DMS53 treated with DMSO at 0.1 percent for 48 hours (cell line): ENCODE measurements around the gene VAV2.
A peak's percentile ranks its signal among the peaks of the same experiment; 100 is the strongest.

ENCODE experiments used
- DNase-seq: peaks from one replicate; lab custom pipeline; 2025; ENCODE audit not compliant: unreplicated experiment; lab: John Stamatoyannopoulos, UW

Gene VAV2

DNA sequence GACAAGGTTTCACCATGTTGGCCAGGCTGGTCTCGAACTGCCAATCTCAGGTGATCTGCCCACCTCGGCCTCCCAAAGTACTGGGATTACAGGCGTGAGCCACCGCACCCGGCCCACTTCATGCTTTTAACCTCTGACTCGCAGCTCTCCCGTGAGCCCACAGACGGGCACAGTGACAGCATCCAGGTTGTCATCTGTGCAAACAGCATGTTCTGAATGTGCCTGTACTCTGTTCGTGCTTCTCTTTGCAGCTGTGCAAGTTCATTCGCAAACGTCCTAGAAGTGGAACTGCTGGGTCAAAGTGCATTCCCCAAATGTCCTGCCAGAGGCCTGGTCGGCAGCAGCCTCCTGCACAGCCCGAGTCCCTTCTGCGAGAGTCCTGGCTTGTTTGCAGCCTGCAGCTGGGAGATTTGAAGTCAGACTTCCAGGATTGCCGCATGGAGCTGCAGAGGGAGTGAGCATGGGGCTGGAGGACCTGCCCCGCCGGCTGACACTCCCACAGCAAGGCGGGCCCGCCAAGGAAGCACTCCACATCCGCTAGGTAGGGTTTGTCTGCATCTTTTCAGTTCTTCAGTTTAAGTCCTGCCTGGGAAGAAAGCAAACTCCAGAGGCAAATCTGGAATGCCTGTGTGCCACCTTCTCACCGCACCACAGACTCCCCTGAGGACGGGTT is 36.6 kb upstream of the VAV2 start:
- no peak for DNase-seq

DNA sequence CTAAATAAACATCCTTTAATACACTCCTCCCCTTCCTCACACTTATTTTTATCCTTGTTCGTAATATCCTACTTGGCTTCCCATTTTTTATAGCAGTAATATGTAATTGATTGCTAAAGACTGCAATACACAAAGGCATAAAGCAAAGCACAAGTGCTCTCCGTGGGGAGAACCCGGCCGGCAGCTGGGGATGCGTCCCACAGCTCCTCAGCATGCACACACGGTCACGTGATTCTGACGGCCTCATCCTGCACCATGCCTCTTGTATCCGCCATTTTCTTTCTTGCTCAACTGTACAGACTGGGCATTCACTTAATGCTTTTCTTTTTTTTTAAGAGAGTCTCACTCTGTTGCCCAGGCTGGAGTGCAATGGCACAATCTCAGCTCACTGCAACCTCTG is 36.0 kb upstream of the VAV2 start:
- no peak for DNase-seq

DNA sequence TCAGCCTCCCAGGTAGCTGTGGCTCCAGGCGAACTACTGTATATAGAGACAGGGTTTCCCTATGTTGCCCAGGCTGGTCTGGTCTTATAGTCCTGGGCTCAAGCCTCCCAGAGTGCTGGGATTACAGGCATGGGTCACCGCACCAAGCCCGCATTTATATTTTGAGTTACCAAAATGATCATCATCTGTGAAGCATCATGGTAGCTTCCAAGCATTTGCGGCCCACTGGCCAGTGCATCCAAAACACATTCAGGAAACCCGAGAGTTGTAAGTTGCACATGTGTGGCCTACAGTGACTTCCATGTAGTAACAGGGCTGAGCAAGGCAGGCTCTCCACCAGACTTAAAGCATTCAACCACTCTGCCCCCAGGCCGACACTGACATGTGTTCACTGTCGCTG is 35.4 kb upstream of the VAV2 start:
- no peak for DNase-seq

DNA sequence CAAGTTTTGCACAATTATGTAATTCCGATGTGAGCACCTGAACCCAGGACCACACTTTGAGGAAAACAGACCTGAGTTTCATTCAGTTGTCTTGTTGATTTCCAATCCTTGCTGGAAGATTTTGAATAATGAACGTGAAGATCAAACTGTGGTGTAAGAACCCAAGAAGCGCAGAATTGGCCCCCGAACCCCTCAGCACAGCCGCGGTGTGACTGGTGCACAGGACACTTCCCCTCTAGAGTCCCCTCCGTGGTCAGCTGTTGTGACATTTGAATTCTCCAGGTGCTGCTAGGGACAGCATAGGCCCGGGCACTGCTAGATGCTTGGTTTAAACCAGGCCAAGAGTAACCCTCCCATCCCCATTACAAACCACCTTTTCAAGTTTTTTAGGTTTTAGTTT is 34.9 kb upstream of the VAV2 start:
- DNase-seq = no peak

DNA sequence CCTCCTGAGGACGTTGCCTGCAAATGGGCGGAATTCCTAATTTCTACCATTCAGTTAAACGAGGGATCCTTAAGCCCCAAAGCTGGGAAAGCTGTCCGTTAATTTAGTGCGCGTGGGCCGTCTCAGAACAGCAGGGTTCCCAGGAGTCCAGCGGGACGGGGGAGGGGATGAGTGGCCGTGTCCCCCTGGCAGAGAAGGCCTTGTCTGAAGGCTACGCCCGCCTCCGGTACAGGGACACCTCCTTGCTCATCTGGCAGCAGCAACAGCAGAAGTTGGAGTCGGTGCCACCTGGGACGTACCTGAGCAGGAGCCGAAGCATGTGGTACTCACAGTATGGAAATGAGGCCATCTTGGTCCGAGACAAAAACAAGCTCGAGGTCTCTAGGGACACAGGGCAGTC is 34.5 kb upstream of the VAV2 start:
- DNase-seq = no peak

DNA sequence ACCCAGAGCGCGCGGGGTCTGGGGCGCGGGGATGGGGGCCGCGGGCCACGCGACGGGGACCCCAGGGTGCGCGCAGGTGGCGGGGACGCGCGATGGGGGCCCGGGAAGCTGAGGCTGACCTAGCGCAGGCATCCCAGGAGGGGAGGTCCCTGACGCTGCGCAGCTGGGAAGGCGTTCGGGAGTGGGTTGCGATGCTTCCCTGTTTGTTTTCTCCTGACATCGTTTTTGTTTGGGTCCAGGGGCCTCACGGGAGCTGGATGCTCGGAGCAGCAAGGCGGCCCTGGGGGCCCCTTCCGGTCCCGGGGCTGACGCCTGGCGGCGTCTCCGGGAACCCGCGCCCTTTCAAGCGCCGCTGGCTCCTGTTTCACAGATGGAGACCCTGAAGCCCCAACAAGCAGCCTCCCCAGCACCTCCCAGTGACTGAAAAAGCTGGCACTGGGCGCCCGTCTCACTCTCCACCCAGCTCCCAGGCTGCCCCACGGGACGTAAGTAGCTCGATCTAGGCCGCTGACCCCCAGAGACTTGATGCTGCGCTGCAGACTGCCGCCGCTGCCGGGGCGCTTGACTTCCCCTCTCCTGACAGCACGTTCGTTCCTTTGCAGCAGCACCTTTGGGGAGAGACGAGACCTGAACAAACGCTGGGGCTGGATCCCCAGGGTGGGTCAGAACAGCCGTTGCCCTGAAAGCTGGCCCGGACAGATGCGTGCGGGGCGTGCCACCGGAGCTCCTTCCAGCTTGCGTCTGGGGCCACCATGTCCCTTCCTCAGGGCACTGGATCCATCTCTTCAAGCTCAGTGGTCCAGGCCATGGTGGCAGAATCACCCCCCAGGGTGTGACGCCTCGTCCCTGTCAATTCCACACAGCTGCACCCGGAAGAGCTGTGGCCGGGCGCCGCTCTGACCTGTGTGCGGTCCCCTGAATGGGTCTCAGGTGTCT is 33.8 kb upstream of the VAV2 start:
- peak; percentile 2 for DNase-seq

DNA sequence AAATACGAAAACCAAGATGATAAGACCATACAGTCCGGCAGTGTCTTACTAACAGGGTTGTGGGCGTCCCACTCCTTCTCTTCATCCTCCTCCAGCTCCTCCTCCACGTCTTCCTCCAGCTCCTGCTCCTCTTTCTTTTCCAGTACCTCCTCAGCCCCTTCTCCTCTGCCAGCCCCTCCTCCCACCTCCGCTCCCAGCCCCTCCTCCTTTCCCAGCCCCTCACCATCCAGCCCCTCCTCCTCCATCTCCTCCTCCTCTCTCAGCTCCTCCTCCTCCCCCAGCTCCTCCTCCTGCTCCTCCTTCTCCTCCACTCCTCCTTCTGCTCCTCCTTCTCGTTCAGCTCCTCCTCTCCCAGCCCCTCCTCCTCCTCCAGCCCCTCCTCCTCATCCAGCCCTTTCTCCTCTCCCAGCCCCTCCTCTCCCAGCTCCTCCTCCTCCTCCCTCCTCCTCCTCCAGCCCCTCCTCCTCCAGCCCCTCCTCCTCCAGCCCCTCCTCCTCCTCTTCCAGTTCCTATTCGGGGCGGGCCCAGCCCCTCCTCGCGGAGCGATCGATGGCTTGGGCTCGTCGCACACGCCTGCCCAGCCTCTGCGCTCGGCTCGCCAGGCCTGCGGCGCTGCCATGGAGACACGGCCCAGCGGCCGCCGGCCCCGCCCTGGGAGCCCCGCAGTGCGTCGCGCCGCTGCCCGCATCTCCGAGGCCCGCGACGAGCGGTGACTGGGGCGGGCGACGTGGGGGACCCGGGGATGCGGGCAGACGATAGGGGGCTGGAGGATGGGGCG is 32.9 kb upstream of the VAV2 start, which contains the start of gene BRD3OS:
TSS of gene BRD3OS (plus strand) at position 654 of the 778 bp plus-strand sequence. CDS start 1,267 bp downstream, outside the sequence.
- DNase-seq = peak; percentile 90

DNA sequence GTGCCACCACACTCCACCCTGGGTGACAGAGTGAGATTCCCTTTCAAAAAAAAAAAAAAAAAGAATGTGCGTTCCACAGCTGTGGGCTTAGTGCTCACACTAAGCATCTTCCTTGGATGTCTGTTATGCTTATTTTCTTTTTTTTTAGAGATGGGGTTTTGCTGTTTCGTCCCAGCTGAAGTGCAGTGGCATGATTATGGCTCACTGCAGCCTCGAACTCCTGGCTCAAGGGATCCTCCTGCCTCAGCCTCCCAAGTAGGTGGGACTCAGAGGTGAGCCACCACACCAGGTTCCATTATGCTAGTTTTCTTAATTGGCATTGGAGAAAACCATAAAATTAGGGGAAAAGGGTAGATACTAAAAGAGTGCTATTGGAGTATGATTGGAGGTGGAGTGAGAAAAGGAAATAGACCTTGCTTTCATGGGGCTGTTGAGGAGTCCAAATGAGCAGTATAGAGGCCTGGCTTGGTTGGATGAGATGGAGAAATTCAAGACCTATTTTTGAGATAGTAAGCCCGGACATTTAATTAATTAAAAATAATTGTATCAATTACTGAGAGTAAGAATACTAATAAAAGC is 32.2 kb upstream of the VAV2 start:
- no peak for DNase-seq

DNA sequence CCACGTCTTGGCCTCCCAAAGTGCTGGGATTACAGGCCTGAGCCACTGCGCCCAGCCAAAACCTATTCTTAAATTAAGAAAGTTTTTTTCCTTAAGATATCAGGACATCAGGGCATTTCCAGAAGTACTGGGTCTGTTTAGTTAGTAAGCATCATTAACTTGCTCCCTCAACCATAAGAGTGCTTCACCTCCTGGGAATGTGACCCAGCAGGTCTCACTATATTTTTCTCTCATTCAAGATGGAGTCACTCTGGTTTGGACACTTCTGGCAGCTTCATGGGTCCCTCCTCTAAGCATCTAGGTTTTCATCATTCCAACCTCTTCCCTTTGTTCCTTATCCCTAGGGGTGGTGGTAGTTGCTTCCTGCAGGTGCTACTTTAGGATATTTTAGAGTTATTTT is 22.8 kb upstream of the VAV2 start:
- DNase-seq = no peak

DNA sequence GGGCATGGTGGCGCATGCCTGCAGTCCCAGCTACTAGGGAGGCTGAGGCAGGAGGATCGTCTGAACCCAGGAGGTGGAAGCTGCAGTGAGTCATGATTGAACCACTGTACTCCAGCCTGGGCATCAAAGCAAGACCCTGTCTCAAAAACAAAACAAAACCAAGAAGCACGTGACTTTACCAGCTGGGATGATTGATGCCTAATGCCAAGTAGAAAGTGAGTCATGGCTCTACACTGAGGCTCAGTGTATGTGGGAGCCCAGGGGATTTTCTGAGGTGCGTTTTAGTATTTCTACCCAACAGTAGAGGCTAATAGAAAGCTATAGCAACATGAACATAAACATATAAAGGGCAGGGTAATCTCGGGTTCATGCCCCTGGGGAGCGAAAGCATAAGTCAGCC is 19.3 kb upstream of the VAV2 start:
- no peak for DNase-seq

DNA sequence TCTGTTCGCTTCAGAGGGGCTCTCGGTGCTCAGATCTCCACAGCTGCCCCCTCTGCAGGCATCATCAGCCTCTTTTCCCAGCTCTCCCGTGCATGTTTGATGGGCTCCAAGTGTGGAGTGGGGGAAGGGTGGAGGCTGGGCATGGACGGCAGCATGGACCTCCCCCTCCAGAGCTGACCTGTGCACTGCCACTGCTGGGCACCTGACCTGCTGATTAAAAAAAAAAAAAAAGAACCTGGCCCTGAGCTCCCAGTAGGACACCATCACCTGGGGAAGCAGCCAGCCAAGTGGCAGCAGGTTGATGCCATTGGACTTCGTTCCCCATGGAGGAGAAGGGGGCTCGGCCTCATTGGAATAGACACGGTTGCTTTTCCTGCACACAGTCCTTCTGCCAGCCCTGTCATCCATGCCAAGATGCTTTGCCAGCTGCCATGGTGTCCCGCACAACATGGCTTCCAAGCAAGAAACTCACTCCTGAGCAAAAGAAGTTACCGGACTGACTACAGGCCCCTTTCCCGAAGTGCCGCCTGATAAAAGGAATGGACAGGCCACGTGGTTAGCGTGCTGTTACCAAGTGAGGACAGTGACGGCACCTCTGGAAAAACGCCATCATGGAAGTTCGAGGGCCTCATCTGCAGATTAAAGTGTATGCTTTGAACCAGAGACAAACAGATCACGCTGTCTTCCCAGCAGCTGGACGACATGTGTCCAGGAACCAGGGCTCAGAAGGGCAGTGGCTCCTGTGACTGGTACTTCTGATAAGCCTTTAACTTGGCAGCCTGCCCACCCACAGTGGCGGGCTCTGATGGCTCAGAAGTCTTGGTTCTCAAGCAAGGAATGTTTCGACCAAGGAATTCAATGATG is 18.4 kb upstream of the VAV2 start:
- DNase-seq = peak; percentile 49

DNA sequence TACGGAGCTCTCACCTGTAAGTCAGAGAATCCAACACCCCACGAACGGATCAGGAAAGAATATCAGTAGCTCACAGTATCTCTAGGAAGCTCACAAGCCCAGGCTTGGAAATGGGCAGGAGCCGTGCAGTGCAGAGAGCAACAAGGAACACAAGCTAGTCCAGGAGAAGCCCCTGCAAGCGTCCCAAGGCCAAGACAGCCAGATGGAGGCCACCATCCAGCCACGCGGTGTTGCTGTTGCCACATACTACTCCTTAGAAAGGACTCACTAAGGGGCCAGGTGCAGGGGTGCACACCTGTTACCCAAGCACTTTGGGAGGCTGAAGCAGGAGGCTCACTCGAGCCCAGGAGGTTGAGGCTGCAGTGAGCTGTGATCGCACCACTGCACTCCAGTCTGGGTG is 15.4 kb upstream of the VAV2 start:
- DNase-seq = no peak

DNA sequence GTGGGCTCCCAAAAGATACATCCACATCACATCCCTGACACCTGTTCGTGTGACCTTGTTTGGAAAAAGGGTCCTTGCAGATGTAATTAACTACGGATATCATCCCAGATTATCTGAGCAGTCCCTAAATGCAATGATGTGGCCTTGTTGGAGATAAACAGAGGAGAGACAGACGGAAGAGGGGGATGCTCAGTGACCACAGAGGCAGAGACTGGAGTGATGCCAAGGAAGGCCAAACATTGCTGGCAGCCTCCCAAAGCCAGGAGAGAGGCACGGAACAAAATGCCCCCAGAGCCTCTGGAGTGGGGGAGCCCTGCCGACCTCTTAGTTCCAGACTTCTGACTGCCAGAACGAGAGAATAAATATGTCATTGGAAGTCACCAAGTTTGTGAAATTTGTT is 15.0 kb upstream of the VAV2 start:
- DNase-seq = no peak

DNA sequence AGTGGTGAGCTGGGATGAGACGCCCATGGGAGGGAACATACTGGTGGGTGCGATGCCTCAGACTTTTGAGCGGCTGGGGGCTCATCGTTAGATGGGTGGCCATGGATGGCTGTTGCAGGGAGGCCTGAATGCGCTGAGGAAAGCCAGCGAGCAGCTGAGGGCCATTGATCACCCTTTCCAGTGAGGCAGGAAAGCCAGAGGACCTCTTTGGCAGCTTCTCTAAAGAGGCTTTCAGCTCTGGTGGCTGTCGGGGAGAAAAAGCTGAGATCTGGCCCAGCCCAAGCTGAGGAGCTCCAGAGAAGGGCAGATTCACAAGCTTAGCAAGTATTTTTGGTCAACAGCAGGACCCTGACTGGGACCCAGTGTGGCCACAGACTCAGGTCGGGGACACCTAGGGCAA is 13.3 kb upstream of the VAV2 start:
- DNase-seq = no peak

DNA sequence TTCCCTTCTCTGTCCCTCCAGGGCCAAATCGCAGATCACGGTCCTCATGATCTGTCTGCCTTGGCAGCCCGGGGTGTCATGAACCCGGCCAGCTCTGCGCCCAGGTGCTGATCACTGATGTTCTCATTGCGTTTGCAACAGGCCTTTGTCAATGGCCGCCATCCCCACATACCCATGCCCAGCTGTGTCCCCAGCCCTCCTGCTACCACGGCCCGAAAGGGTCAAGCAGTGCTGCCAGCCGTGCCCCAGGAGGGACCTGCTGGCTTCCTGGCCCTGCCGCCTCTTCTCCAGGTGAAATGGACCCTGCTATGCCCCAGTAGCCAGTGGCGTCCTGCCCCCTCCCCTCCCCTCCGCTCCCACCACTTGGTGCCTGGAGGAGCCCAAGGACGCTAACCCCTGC is 12.8 kb upstream of the VAV2 start:
- no peak for DNase-seq

DNA sequence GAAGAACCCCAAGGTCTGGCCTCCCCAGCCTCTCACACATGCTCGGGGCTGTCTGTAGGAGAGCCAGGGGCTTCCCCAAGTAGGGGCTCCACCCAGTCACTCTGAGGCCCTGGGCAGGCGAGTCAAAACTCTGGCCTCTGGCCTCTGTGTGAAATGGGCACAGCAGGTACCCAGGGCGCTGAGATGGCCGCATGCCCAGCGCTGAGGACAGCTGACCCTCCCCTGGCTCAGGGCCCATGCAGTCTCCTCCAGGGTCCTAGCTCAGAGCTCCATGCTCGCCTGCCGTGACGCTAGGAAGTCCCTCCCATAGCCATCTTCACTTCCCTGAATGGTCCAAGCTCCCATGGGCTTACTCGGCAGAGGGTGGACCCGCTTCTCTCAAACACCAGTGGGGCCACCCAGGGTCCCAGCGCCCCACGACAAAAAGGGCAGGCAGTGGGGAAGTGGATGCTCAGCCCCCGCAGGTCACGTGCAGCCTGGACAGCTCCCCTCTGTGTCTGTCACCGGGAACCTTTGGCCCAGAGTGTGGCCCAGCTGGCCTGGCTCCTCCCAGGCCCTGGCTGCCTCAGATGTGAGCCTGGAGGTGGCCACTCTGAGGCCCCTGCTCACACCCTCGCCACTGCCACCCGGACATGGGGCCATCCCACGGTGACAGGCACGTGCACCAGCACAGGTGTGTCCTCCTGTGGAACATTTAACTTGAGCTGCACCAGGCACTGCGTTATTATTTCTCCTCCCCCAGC is 12.2 kb upstream of the VAV2 start:
- no peak for DNase-seq

DNA sequence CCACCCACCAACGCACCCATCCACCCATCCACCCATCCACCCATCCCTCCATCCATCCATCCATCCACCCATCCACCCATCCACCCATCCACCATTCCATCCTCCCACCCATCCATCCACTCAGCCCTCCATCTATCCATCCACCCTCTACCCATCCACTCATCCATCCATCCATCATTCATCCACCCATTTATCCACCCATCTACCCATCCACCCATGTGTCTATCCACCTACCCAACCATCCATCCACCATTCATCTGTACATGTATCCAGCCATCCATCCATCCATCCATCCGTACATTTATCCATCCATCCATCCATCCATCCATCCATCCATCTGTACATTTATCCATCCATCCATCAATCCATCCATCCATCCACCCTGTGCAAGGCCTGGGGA is 11.1 kb upstream of the VAV2 start:
- no peak for DNase-seq

DNA sequence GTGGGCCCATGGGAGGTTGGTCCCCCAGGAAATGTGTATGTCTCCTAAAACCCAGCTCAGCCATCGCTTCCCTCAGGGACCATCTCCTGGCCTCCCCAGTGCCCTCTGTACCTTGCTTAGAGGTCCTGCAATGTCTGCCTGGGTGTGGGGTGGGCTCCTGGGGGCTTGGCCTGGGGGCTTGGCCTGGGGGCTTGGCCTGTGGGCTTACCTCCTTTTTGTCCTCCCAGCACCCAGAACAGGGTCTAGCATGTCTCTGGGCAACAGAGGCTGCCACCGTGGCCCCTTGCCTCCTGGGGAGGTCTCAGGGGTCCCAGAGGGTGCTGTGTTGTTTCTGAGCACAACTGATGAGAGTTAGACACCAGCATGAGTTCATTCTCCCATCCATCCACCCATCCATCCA is 10.7 kb upstream of the VAV2 start:
- no peak for DNase-seq

DNA sequence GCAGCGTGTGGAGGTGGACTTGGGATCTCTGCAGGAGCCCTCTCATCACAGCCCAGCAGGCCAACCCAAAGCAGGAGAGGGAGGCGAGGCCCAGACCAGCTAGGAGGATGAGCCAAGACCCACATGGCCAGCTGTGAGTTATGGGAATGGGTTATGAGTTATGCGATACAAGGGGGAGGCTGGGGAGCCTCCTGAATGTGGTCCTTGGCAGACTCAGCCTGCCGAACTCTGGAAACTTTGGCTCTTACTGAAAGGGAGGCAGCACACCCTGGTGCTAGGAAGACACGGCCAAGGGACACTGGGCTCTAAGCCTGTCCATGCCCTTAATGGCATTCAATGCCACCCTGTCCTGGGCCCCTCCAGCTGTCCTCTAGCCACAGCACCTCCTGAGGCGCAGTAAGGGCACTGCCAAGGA is 7.7 kb upstream of the VAV2 start:
- DNase-seq = no peak
